ENCODE data around the gene TTC27.

DNA sequence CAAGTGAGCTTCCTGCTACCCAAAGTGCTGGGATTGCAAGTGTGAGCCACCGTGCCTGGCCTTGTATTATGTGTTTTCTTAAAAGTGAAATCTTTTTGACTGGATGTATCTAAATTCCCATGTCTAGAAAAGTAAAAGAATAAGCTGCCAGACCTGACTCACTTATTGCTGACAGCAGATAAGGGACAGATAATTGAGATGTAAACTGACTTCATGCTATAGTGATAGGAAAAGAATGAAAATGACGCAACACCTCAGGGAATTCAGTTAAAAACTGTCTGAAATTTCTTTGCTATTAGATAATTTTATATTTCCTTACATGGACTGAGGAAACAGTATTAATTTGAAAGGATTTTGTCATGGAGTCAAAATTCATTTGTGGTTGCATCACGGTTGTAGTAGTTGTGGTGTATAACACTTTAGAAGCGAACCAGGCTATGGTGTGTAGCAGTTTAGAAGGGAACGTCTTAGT, 19.4 kb downstream of the TTC27 start:
- TF ChIP-seq, protein P1, sequence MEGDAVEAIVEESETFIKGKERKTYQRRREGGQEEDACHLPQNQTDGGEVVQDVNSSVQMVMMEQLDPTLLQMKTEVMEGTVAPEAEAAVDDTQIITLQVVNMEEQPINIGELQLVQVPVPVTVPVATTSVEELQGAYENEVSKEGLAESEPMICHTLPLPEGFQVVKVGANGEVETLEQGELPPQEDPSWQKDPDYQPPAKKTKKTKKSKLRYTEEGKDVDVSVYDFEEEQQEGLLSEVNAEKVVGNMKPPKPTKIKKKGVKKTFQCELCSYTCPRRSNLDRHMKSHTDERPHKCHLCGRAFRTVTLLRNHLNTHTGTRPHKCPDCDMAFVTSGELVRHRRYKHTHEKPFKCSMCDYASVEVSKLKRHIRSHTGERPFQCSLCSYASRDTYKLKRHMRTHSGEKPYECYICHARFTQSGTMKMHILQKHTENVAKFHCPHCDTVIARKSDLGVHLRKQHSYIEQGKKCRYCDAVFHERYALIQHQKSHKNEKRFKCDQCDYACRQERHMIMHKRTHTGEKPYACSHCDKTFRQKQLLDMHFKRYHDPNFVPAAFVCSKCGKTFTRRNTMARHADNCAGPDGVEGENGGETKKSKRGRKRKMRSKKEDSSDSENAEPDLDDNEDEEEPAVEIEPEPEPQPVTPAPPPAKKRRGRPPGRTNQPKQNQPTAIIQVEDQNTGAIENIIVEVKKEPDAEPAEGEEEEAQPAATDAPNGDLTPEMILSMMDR (CRISPR knock-in tag; IDR thresholded peaks at IDR 0.05) = no peak
- TF ChIP-seq NFKBIZ (CRISPR knock-in tag; IDR thresholded peaks at IDR 0.05) = no peak

Data from HepG2 (cell line).